LoVo (cell line): Measurements from ENCODE around the gene DEGS2.

ENCODE experiments used
- DNase-seq: peaks from one replicate; pipeline ENCODE4 v3.0.0-alpha.2; 2016; ENCODE audit warnings: low spot score

Gene DEGS2

DNA sequence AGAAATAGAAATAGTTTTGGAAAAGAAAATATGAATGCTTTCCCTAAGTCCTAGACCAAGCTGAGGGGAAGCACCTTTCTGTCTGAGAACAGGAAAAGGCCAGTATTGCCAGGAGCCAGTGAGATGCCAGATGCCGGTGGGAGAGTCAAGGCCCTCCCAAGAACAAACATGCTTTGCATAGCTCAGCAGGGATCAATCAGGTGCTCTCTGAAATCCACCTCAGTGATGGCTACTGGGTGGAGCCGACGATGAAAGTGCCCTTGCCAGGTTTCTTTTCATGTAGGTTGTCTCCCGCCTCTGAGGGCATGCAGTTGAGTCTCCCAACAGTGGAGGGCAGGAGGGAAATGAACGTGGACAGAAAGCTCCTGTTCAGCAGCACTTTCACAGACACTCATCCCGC lies 28.3 kb downstream of the DEGS2 start:
- DNase-seq = no peak

DNA sequence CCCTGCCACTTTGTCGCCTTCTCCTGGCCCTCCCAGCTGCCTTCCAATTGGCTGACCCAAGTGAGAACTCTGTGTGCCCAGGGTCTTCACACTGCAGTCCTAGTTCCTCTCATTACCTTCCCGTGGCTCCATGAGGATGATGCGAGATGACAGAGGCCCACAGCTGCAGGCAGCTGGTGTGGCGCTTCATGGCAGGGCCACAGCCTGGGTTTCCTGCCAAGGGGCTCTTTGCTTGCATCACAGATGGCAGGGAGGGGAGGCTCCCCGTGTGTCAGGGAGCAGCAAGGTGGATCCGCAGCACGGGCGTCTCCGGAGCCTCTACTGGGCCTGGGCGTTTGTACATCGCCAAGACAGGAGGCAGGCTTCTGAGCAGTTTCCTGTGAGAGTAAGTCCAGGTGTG lies 28.9 kb downstream of the DEGS2 start:
- DNase-seq = no peak

- DNase-seq = no peak
These were observed 30.3 kb downstream of the DEGS2 start for GRCh38 chr14:100129161-100129589.

DNA sequence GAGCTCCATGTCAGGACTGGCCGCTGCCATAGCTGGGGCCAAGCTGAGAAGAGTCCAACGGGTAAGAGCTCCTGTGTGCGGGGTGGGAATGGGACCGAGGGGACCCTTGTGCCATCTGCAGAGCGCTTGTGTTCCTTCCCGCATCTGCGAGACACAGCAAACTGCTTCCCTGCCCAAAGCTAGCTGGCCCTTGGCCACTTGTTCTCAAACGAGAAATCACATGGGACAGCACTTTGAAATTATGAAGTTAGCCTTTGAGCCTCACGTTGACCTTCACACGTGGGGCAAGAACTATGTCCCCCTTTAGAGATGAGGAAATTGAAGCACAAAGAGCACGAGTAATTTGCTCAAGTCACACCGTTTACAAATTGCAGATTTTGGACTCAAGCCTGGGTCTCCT lies 30.8 kb downstream of the DEGS2 start:
- no peak for DNase-seq

- no peak for DNase-seq
These were observed 31.5 kb downstream of the DEGS2 start for GRCh38 chr14:100127853-100128455.

GRCh38 chr14:100126401-100126800 lies 33.0 kb downstream of the DEGS2 start:
- DNase-seq = no peak

DNA sequence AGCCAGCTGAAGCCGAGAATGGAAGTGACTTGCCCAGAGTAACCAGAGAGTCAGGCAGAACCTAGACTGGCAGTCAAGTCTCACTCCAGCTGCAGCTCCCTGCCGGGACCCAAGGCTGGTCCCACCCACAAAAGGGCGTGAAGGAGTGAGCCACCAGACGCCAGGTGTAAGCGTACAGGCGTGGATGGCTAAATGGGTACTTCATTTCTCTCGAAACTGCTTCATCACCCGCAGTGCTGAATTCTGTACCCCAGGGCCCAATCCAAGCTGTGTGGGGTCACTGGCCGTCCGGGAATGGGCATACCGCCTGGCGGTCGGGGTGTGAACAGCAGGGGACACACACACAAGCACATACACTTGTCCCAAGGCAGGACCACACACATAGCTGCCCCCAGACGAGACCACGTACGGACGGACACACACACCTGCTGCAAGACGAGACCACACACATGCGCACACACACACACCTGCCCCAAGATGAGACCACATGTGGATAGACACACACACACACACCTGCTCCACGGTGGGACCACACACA lies 34.8 kb downstream of the DEGS2 start:
- DNase-seq = no peak

- no peak for DNase-seq
These were observed 35.8 kb downstream of the DEGS2 start for GRCh38 chr14:100123618-100124017.

- no peak for DNase-seq
These were observed 36.8 kb downstream of the DEGS2 start for GRCh38 chr14:100122481-100123223.

GRCh38 chr14:100121643-100122480 lies 37.6 kb downstream of the DEGS2 start:
- DNase-seq = no peak

DNA sequence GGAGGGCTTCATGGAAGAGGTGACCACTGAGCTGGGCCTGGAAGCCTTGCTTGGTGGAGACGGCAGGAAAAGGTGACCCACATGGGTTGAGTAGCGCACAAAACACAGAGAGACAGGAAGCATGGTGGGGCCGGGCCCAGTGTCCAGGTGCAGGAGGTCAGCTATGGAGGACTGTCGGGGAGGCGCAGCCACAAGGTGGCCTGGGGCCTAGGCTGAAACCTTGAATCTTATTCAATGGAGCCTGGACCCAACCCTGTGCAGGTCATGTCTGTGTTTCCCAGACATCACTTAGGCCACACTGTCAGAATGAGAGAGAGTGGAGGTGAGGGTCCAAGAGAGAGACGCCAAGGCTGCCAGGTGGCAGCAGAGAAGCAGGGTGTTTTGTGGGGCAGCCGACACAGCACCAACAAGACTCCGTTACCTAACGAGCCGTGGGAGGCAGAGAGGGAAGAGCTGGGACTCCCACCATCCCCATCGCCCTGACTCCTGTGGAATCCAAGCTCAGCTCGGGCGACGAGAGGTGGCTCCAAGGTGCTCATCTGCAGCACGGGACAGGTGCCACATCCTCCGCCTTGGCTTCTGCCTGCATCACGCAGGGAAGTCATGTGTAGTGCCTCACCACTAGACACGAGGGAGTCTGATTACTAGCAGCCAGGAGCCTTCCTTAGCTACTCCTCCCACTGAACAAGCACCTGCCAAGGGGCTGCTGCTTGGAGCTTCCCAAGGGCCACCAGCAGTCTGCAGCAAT lies 38.7 kb downstream of the DEGS2 start:
- DNase-seq = no peak

GRCh38 chr14:100119251-100119650 lies 40.2 kb downstream of the DEGS2 start:
- DNase-seq = no peak

- no peak for DNase-seq
These were observed 40.9 kb downstream of the DEGS2 start for GRCh38 chr14:100118396-100119011.

DNA sequence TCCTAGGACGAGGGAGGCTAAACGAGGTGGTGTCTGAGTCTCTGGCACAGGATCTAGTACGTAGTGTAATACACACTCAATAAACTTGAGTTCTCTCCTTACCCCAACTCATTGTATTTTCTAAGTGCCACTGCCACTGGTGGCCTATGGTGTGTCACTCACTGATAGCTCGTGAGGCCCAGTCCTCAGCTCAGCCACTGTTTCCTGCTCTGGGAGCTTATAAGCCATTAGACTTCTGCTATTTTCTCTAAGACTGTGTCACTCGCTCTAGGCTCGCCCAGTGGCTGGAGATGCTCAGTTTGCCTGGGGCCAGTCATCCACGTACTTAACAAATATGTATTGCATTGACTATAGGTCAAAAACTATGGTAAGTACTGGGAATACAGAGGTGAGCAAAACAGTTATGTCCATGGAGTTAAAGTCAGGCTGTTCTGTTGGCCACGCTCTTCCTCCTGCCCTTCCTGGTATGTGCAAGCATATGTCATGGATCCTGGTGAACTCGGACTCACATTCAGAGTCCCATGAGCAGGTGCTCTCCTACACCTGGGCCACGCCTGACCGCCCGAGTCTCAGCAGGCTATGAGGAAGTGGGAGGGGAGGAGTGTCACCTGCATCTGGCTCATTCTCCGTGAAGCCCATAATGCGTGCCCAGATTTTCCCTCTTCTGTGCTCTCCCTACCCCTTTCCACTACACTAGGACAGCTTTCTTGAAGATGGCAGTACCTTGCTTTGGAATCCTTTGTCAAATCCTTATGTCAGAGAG lies 41.6 kb downstream of the DEGS2 start:
- no peak for DNase-seq

GRCh38 chr14:100117026-100117425 lies 42.4 kb downstream of the DEGS2 start:
- no peak for DNase-seq

DNA sequence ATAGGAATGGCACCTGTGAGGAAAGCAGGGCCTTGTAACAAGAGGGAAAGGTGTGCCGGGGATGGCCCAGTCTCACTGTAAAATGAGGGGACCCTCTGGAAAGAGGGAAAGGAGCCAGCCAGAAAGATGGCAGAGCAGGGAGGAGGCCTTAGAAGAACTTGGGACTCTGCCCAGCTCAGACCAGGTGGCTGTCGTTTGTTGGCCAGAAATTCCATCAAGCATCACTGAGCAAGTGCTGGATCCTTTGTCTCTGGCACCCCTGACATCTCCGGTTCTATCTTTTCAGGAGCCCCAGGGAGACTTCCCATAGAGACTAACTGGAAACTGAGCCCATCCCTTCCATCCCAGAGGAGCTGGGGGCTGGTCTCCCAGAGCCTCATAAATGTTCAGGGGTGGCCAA lies 43.3 kb downstream of the DEGS2 start:
- DNase-seq = no peak

DNA sequence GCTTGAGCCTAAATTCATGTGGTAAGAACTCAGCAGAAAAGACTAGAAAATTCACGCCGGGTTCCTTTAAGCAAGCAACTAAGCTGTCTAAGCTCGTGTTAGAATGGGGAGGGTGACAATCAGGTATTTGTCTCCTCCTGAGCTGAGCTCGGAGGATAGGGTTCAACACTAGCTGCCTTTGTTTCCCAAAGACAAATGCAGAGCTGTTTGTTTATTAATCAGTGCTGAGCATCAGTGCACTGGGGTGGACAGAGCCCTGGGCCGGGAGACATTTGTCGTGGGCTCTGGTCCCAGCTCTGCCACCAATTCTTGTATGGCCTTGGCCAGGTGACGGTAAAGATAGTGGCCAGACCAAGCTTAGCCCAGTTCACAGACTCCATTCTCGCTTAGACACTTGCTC lies 43.7 kb downstream of the DEGS2 start:
- DNase-seq = no peak

- no peak for DNase-seq
These were observed 44.2 kb downstream of the DEGS2 start for GRCh38 chr14:100115236-100115635.

- no peak for DNase-seq
These were observed 45.2 kb downstream of the DEGS2 start for GRCh38 chr14:100114109-100114765.
